ENCODE measurements around the gene MC4R.
"Not testable (repeated sequence)": the region's sequence is repeated elsewhere in the genome, so short reads cannot be mapped to it uniquely, and the experiment has no call there.

The MC4R gene

DNA sequence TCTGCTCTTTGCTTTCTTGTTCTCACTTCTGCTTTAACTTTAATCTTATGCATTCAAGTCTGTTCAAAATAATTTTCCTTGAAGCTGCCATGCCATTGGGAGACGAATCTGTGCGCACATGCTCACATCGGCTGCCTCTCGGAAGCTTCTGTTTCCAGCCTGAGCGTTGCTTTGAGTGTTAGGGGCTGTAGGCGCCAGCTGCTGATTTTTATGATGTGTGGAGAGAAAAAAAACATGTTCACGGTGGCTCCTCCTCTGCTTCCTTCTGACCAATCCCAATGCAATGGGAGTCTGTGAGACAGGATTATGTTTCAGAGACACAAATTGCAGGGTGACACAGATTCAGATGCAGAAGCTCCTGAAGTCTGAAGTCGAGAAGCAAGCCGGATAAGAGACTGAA is at the start of gene MC4R:
TSS of gene MC4R (minus strand) at position 180 of the 400 bp plus-strand sequence. CDS start 426 bp downstream, outside the sequence.
- H3K27ac ChIP-seq = no peak within 1 kb of the TSS
- peak within 1 kb of the TSS in 1 of 7 experiments; percentile 16 for H3K4me3 ChIP-seq

DNA sequence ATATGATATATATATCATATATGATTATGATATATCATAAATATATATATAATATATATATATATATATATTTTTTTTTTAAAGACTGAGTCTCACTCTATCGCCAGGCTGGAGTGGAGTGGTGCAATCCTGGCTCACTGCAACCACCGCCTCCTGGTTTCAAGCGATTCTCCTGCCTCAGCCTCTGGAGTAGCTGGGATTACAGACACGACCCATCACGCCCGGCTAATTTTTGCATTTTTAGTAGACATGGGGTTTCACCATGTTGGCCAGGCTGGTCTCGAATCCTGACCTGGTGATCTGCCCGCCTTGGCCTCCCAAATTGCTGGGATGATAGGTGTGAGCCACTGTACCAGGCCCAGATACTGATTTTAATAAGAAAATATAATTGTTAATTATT is 49.7 kb upstream of the MC4R start:
- H3K27ac ChIP-seq, H3K4me3 ChIP-seq: not testable (repeated sequence)

DNA sequence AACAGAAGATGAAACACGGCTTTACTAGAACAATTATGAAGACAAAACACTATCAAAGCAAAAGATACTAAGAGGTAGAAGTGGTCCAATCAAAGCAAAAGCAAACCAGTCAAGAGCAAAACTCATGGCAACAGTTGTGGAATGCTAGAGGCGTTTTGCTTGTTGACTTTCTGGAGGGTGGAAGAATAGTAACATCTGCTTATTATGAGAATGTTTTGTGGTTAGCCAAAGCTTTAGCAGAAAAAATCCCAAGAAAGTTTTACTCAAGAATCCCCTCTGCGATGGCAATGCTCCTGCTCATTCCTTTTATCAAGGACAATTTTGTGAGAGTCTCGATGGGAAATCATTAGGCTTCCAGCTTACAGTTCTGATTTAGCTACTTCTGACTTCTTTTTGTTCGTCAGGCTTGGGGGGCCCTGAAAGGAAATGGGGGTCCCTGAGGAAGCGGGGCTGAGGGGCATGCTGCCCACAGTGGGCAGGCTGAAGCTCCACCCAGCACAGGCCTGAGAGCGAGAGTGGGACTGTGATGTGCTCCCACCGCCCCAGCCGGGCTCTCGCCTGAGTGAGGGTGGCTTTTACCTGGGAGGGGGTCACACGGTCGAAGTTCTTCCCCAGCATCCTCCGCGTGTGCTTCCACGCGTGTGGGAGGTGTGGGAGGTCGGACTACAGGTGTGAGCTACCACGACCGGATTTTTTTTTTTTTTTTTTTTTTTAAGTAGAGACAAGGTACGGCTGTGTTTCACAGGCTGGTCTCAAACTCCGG is 49.0 kb upstream of the MC4R start:
- Histone ChIP-seq H3K27ac (no peak overlapping the region), H3K4me3 (no peak overlapping the region)

- H3K27ac ChIP-seq = no peak overlapping the region
- no peak overlapping the region for H3K4me3 ChIP-seq
Observed at GRCh38 chr18:60417946-60418345, 45.4 kb upstream of the MC4R start.

DNA sequence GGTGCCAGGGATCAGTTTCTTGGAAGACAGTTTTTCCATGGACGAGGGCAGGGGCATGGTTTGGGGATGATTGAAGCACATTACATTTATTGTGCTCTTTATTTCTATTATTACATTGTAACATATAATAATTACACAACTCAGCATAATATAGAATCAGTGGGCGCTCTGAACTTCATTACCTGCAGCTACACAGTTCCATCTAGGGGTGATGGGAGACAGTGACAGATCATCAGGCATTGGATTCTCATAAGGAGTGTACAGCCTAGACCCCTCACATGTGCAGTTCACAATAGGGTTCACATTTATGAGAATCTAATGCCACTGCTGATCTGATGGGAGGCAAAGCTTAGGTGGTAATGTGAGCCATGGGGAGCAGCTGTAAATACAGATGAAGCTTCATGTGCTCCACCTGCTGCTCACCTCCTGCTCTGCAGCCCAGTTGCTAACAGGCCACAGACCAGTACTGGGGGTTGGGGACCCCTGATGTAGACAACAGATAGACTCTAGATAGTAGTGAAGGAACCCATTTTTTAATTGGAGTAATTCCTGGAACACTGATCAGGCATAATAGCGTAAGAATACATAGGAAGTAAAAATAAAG is 41.5 kb upstream of the MC4R start:
- Histone ChIP-seq H3K27ac (no peak overlapping the region), H3K4me3 (no peak overlapping the region)

DNA sequence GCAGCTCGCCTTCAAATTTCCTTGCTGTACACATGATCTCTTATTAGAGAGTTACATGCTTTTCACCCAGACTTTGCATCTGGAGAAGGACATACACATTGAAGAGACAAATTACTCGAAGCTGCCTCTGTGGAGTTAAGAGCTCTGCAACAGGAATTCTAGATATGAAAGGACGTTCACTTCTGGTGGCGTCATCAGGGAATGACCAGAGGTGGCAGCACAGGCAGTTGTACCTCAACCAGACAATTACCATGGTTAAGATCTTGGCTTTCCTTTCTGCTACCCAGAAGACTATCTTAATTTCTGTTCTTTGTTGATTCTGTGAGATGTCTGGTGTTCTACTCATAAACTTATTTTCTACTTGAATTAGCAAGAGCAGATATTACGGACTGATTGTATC is 39.1 kb upstream of the MC4R start:
- no peak overlapping the region for H3K27ac ChIP-seq
- H3K4me3 ChIP-seq = no peak overlapping the region

DNA sequence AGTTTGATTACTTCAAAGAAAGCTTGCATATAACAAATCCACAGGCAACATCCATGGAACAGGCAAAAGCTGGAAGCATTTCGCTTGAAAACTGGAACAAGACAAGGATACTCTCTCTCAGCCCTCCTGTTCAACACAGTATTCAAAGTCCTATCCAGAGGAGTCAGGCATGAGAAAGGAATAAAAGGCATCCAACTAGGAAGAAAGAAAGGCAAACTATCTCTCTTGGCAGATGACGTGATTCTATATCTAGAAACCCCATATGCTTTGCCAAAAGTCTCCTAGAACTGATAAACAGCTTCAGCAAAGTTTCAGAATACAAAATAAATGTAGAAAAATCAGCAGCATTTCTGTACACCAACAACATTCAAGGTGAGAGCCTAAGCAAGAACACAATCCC is 34.1 kb upstream of the MC4R start:
- Histone ChIP-seq H3K27ac (no peak overlapping the region), H3K4me3 (no peak overlapping the region)

DNA sequence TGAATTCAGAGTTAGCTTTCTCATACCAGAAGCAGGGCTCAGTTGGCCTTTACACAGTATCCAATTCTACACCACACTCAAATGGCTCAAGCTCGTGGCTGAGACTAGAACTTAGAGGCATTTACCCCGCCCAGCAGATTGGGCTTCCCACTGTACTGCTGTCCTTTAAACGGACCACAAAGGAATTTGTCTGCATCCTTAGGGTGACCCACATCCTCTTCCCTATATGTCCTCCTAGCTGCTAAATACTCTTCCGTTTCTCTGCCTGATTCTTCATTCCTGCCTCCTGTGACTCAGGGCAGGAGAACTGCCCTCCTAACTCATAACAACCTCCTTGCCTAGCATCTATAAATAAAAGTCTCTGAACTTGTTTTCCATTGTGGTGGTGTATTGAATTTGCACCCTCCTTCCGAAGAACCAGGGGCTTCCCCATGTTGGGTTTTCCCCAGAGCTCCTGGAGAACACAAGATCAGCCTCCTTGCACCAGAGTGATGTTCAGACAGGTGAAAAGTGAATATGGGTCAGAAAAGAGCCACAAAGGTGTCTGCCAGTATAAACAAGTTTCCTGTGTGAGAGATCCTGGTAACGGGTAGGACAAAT is 32.0 kb upstream of the MC4R start:
- H3K27ac ChIP-seq = no peak overlapping the region
- no peak overlapping the region for H3K4me3 ChIP-seq

- Histone ChIP-seq H3K27ac (no peak overlapping the region), H3K4me3 (no peak overlapping the region)
Observed at GRCh38 chr18:60401346-60401745, 28.8 kb upstream of the MC4R start.

DNA sequence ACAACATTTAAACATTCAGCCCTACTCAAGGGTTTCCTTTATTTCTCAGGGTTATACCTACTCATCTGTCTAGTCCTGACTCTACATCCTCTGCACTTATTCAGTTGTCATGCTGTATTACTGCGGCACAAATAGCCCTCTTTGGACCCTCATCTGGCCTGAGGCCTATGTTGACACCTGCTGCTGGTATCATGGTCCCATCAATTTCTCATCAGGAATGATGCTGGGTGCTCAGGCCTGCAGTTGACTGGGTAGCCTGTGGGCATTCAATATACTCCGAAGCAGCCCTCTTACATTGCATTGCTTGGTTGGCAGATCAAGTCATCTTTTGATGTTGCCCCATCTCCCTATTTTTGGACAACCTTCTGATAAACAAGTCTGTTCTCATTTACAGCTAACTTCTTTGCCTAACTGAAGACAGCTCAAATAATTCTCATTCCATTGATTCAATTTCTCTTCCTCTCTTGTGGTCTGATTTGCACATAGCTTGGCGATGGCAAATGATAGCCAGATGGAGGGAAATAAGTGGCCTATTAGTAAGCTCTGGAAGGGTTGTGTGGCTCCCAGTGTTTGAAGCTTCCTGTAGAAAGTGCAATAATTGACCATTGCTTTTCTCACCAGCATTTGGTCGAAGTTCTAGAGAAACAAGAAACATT is 19.1 kb upstream of the MC4R start:
- H3K4me3 ChIP-seq = no peak overlapping the region
- no peak overlapping the region for H3K27ac ChIP-seq

DNA sequence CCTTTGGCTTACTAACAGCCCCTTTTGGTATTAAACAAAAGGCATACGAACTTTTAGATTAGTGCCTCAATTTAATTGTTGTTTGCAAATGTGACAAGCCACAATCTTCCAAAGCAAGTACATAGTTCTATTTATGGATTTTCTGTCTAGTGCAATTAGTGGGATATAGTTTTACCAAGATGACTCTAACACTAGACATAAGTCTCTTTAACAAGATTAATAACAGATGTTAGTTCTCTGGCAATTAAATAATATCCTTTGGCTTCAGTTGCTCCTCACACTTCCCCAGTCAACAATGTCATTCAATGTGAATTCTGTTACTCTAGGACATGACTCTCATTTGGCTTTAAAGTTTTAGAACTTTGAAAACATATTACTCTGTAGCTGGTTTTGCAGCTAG is 16.7 kb upstream of the MC4R start:
- Histone ChIP-seq H3K27ac (no peak overlapping the region), H3K4me3 (no peak overlapping the region)

- no peak overlapping the region for H3K4me3 ChIP-seq
- H3K27ac ChIP-seq = no peak overlapping the region
Observed at GRCh38 chr18:60385693-60386092, 13.1 kb upstream of the MC4R start.

- no peak overlapping the region for H3K27ac ChIP-seq
Observed at GRCh38 chr18:60383893-60384292, 11.3 kb upstream of the MC4R start.

GRCh38 chr18:60377778-60378469 is 5.3 kb upstream of the MC4R start:
- Histone ChIP-seq H3K27ac (no peak overlapping the region), H3K4me3 (no peak overlapping the region)

More at GRCh38 chr18:60383893-60384292, 11.3 kb upstream of the MC4R start:
- no peak overlapping the region for H3K4me3 ChIP-seq

DNA sequence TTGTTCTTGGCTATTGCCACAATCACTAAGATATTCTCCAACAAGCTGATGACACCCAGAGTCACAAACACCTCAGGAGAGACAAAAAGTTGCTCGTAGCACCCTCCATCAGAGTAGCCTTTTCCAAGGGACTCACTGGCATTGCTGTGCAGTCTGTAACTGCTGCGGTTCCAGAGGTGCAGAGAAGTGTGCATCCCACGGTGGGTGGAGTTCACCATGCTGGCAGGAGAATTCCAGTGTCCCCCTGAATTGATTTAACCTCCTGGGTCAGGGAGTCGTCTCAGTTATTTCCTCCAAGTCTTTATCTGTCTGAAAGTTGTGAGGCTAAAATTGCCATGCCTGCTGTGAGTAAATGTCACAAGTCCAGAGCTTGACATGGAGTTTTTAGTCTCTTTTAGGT is 443 bp downstream of the MC4R start:
- no peak overlapping the region for H3K4me3 ChIP-seq
- H3K27ac ChIP-seq = no peak overlapping the region

DNA sequence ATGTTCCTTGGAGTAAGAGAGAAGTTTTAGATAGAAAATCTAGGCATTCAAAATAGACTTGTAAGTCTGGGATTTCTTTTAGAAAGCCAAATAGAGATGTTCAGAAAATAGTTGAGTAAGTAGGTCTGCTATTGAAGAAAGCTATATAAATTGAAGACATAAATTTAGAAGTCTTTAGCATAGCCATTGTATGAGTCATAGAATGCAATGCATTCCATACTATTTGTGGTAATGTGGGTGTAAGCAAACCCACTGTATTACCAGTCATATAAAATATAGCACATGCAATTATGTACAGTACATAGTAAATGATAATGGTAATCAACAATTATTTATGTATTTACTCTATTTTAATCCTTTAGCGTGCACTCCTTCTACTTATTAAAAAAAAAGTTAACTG is 14.1 kb downstream of the MC4R start:
- Histone ChIP-seq H3K27ac (no peak overlapping the region), H3K4me3 (no peak overlapping the region)

- H3K4me3 ChIP-seq = no peak overlapping the region
- H3K27ac ChIP-seq = no peak overlapping the region
Observed at GRCh38 chr18:60350941-60351340, 21.6 kb downstream of the MC4R start.

DNA sequence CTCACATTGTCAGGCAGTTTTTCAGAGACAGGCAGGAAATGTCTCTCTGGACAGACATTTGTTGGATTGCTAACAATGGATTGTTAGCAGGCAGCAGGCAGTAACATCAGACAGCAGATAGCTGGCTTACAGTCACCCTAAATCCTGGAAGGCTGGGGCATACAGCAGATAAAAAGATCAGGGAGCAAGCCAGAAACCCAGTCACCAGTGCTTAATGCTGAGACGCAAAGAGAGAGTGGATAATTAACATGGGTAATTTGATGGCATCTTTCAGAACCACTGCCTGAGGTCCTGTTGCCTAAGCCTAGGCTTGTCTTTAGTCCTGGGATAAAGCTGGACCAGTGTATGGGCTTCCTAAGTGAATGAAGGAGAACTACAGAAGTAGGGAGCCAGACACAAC is 22.4 kb downstream of the MC4R start:
- no peak overlapping the region for H3K27ac ChIP-seq
- no peak overlapping the region for H3K4me3 ChIP-seq

DNA sequence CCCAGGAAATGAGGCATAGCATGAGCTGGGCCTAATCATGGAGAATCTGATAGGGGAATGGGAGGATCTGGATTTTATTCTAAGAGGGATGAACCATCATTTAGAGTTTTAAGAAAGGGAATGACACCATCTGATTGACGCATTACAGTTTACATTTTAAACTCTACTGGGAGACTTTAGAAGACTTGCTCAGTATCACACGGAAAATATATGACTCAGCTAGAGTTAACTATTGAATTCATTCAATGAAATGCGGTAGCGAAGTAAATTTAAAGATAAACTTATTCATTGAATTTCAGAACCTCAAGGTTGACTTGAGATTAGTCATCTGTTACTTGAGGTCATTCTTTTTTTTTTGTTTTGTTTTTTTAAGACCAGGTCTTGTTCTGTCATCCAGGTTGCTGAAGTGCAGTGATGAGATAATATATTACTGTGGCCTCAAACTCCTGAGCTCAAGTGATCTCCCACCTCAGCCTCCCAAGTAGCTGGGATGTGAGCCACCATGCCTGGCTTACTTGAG is 25.0 kb downstream of the MC4R start:
- no peak overlapping the region for H3K27ac ChIP-seq
- no peak overlapping the region for H3K4me3 ChIP-seq

GRCh38 chr18:60339018-60339417 is 33.6 kb downstream of the MC4R start:
- Histone ChIP-seq H3K27ac (no peak overlapping the region), H3K4me3 (no peak overlapping the region)

Data from skin epidermis (tissue), 12 donors.